Measurements from ENCODE around the gene CDH20. TPM values are rescaled to one million over a fixed set of nuclear protein-coding genes. Genes with fewer than 3 reads are reported as not detected.

Gene CDH20
- total and polyA plus RNA-seq, 2 of the 4 experiments (the other 2 are of a cell fraction) = not detected

DNA sequence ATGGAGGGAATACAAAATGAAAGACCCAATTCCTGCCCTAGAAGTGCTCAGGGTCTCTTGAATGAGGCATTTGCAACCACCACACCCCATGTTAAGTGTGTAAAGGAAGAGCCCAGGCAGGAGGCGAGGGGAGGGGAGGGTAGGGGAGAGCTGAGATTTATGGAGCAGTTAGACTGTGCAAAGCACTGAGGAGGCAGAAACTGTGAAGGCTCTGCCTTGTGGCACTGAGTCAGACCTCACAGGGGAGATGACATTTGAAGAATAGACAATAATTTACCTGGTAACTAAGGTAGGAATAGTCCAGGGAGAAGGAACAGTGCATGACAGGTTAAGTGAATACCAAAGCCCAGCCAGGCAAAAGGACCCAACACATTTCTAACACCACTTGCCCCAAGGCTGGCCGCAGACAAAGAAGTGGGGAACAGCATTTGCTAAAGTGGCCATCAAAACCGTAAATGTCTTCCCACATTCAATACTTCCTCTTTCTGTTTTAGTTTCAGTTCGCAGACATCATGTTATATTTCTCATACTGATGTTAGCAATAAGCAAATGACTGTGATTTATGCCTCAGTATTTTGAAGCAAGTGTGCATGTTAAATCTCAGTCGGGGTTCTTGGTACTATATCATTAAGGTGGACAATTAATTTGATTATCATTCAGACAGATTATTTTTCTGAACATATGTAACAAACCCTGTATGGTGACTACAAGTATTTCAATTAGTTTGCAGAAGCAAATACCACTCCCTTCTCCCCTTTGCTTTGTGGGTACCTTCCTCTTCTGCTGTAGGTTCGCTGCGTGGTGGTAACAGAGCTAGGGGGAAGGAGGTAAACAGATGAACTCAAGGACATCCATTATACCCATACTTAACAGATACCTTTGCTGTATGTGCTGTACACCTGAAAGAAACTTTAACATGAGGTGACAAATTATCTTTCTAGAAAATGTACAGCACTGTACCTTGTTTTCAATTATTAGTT lies 27.5 kb downstream of the CDH20 start:
- H2AFZ ChIP-seq (replicated peaks; ENCODE audit: low read length, poor library complexity) = no peak overlapping the region
- CTCF ChIA-PET = no interaction called here

More for the DNA sequence above, 27.5 kb downstream of the CDH20 start:
- Histone ChIP-seq H4K8ac (ENCODE audit: low read depth in 2 of 2, low read length in 2 of 2) (no peak overlapping the region), H2BK120ac (ENCODE audit: low read depth, low read length) (no peak overlapping the region), H3K23ac (ENCODE audit: low read depth, low read length) (no peak overlapping the region), H4K91ac (ENCODE audit: insufficient read depth, low read depth, low read length) (no peak overlapping the region), H3K9me1 (ENCODE audit: insufficient read depth, low read length) (no peaks in the 10 kb centered on the region), H3K9me3 (ENCODE audit: control insufficient read depth, insufficient read depth, low read length) (no peaks in the 10 kb centered on the region), H3K79me1 (ENCODE audit: low read depth in 1 of 2, low read length in 2 of 2) (no peaks in the 10 kb centered on the region), H3K4ac (ENCODE audit: low read depth, low read length) (no peak overlapping the region), H3K18ac (ENCODE audit: low read depth, low read length) (no peak overlapping the region), H2BK15ac (ENCODE audit: low read depth, low read length) (no peak overlapping the region), H2AK9ac (replicated peaks; ENCODE audit: low read depth, low read length, poor library complexity) (no peak overlapping the region), H2AK5ac (ENCODE audit: low read depth, low read length) (no peak overlapping the region), H4K5ac (ENCODE audit: low read depth, low read length) (no peak overlapping the region), H2BK5ac (ENCODE audit: low read depth, low read length, poor library complexity, severe bottlenecking) (no peak overlapping the region), H3K56ac (ENCODE audit: extremely low read depth, insufficient read depth, low read length) (no peak overlapping the region), H3K4me3 (ENCODE audit: insufficient read depth, low read depth, low read length) (no peak overlapping the region), H3K27me3 (ENCODE audit: control insufficient read depth, insufficient read depth, low read length) (no peaks in the 10 kb centered on the region; the same call in 1 of the 2 replicates), H3K14ac (replicated peaks; ENCODE audit: low read depth, low read length) (no peak overlapping the region), H3K27ac (ENCODE audit: insufficient read depth, low read length) (no peak overlapping the region), H3K4me1 (ENCODE audit: control insufficient read depth, insufficient read depth, low read length) (no peaks in the 10 kb centered on the region), H3K9ac (ENCODE audit: low read depth, low read length) (no peak overlapping the region), H3K4me2 (ENCODE audit: low read depth, low read length) (no peak overlapping the region), H2BK20ac (ENCODE audit: low read depth, low read length) (no peak overlapping the region), H4K20me1 (ENCODE audit: insufficient read depth, low read length) (no peaks in the 10 kb centered on the region), H3K36me3 (ENCODE audit: control insufficient read depth, insufficient read depth, low read length) (no peaks in the 10 kb centered on the region)
- in situ Hi-C loops (cut with MboI; ENCODE audit: low sequenced_read_pairs) = no loop called here
- BruUV-seq (replicated peaks) = no TSS peak
- no CpG with 5 or more reads among the region's 7 CpGs for WGBS, 2 experiments (ENCODE audit: extremely low coverage in 2 of 2, insufficient read length in 1 of 2)
- dilution Hi-C loops (cut with HindIII; ENCODE audit: low sequenced_read_pairs, unreplicated experiment) = no loop called here
- intact Hi-C loops (cut with micrococcal nuclease) = no loop called here
- TF ChIP-seq RCOR1 (IDR thresholded peaks at IDR 0.05; ENCODE audit: insufficient replicate concordance, low read length) = no peak
- no peak for TF ChIP-seq BHLHE40 (IDR thresholded peaks at IDR 0.05; ENCODE audit: low read depth, low read length)
- no peak for TF ChIP-seq POLR2A (IDR thresholded peaks at IDR 0.05; ENCODE audit: low read depth, low read length)
- TF ChIP-seq FOS (IDR thresholded peaks at IDR 0.05; ENCODE audit: low read depth, low read length) = no peak
- no peak for TF ChIP-seq CHD1 (IDR thresholded peaks at IDR 0.05; ENCODE audit: low read depth, low read length)
- TF ChIP-seq, protein P1, sequence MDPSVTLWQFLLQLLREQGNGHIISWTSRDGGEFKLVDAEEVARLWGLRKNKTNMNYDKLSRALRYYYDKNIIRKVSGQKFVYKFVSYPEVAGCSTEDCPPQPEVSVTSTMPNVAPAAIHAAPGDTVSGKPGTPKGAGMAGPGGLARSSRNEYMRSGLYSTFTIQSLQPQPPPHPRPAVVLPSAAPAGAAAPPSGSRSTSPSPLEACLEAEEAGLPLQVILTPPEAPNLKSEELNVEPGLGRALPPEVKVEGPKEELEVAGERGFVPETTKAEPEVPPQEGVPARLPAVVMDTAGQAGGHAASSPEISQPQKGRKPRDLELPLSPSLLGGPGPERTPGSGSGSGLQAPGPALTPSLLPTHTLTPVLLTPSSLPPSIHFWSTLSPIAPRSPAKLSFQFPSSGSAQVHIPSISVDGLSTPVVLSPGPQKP (IDR thresholded peaks at IDR 0.05; ENCODE audit: borderline replicate concordance, low read depth, low read length) = no peak
- TF ChIP-seq RAD21 (IDR thresholded peaks at IDR 0.05; ENCODE audit: low read length) = no peak
- TF ChIP-seq SMC3 (IDR thresholded peaks at IDR 0.05; ENCODE audit: low read depth, low read length) = no peak
- no peak for TF ChIP-seq MXI1 (IDR thresholded peaks at IDR 0.05; ENCODE audit: borderline replicate concordance, low read depth, low read length)
- ATAC-seq (ENCODE audit: low read depth) (no peak), DNase-seq (no peak)
- POLR2A ChIA-PET (ENCODE audit: unreplicated experiment) = no interaction called here
